Hepatocyte (in vitro differentiated cells): ENCODE data around the gene APBA2.

Experiments used
- CTCF ChIP-seq: fragments of 200-600 bp; sonication (generic); IDR thresholded peaks from 2 replicates; pipeline ENCODE4 v1.5.1; 2016; ENCODE audit warnings: antibody characterized with exemption, mild to moderate bottlenecking; ENCODE audit not compliant: poor library complexity
- EZH2 ChIP-seq: fragments of 200-600 bp; sonication (generic); IDR thresholded peaks from 2 replicates; pipeline ENCODE4 v1.6.1; 2016; ENCODE audit warnings: antibody characterized with exemption, mild to moderate bottlenecking, borderline replicate concordance

- TF ChIP-seq CTCF (no peak), EZH2 (no peak)
Observed at GRCh38 chr15:28994831-28995596, 109.2 kb downstream of the APBA2 start.
